DMS53 (cell line): ENCODE data around the gene BRINP1.
A peak's percentile ranks its signal among the peaks of the same experiment; 100 is the strongest.

Experiments
- DNase-seq: peaks from one replicate; lab custom pipeline; 2025; lab: John Stamatoyannopoulos, UW

BRINP1 gene

DNA sequence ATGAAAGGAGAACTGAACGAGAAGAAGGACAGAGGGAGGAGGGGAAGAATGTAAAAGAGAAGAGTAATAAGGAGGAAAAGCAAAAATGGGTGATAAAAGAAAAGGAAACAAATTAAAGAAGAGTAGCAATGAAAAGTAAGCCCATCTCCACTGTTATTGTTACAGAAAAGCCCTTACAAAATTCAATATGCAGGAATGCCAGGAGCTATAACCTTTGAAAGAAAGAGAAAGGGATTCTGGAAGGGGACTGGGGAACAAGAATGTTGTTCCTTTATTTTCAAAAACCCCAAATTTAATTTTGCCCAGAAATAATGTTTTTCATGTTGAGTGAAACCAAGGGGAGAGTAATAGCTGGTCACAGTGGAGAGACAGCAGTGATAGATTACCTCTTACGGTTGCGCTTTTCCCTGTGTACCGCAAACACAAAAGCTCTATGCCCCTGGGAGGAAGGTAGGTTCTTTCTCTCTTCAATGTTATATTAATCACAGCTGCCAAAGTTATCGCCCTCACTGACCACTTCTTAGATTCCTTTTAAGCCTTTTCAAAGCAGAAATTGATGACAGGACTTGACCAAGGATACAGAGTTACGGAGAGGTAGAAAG is 86.7 kb downstream of the BRINP1 start:
- DNase-seq: no peak

DNA sequence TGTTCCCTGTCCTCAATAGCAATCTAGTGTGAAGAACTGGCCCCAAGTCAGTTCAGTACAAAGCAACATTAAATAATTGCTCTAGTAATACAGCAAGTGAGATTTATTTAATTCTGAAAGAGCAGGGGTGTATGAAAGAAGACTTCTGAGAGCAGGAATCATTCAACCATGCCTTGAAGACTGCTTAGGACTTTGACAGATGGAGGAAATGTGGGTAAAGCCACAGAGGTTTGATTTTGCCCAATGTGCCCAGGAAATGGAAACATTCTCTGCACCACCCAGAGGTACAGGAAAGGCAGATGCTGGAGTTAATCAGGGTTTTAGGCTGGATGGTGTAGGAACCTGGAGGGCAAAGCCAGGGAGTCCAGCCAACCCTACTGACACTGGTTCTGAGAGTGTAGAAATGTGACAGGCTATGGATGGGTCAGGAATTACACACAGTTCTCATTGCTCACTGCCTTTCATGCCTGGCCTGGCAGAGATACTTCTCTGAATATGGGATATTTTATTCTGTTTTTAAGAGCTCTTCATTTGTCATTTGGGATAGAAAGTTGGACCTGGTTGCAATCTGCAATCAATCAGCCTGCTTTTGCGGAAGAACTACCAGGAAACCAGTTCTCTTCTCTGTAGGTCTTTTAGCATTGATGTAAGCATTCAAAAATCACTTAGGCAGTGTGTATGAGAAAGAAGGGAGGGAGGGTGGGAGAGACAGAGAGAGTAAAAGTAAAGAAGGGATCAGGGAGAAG is 88.3 kb downstream of the BRINP1 start:
- DNase-seq: no peak

DNA sequence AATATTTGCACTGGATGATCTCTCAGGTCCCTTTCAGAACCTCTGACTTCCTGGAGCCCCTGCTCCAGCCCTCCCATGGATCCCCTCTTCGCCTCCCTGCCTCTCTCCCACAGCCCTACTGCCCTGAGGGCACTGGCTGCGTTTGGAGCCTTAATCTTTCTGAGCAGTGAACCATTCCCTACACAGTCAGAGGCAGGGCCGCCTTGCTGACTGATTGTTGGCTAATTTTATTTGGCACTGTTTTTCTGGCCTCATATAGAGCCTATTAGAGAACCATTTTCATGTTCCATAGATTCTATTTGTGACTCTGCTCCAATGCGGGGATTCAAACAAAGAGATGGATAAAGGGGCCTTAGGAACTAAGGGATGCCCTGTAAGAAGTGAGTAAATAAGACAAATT is 91.1 kb downstream of the BRINP1 start:
- no peak for DNase-seq

DNA sequence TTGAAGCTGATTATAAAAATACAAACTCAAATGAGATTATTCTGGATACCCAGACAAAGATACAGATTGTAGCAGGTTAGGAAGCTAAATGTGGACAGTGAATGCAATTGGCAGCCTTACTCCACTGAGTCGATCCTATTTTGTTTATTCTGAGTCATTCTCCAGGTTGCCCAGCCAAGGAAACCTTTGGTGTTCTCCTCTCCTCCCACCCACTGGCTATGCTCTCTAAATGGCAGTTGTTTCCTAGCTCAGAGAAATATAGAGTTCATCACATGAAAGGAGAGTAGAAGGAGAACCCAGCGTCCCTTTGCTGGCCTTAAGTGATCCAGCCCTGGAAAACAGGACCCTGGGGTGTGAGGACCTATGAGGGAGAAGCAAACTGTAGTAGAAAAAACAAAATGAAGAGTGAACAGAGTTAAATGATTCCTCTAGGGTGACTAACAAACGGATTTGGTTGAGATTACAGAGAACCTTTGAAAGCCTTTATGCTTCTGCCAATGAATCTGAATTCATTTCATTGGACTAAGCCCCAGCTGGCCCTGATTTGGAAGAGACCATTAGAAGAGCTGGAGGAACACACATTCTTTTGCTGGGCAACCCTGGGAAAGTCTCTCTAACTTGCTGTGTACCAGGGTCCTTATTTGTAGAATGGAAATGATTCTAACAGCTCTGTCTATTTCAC is 95.1 kb downstream of the BRINP1 start:
- DNase-seq: peak; percentile 54

DNA sequence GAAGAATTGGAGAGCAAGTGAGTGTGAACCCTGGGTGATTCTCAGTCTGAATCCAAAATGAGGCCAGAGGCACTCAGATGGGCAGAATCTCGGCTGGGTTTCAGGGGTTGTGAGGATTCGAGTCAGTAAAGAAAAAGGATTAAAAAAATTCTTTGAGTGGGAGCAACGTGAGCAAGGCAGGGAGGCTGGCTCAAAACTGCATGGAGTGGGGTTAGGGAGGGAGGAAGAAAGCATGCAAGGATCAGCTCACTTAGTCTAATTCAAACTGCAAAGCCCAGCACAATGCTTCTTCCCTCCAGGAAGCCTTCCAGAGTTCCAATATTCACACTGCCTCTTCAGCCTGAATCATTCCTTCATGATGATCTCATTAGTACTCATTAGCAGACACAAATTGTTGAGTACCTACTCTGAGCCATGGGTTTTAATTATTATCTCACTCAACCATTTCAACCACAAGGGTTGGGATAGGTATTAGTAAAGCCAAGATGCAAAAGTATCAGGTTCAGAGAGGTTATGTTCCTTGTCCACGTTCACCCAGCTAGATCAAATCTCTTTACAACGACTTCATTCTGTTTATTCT is 95.8 kb downstream of the BRINP1 start:
- DNase-seq: no peak

DNA sequence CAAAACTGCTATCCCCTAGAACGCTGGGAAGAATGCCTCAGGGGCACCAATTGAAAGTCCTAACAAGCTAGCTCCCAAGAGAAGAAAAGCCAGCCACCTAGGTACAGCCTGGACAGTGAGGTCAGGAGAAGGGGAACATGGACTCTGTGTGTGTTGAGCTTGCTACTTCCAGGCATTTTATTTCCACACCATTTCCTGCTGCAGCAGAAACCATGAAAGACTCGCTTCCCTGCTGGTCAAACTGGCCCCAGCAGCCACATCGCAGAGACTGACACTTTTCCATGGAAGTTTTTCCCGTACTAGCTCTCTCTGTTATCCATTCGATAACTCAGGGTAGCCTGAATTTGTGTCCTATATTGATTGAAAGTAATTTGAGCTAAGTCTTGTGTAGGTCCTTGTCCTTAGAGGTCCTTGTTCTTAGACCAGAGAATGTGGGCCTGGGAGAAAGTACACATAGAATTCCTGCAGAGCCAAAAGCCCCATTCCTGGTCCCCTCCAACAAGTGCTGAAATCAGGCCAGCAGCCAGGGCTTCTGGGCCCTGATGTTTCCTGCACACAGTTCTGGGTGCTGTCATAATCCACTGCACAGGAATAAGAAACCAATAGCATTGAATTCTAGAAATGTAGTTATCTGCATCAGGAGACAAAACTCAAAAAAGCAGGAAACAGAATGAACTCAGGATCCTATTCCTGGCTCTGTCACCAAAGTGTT is 96.6 kb downstream of the BRINP1 start:
- no peak for DNase-seq

DNA sequence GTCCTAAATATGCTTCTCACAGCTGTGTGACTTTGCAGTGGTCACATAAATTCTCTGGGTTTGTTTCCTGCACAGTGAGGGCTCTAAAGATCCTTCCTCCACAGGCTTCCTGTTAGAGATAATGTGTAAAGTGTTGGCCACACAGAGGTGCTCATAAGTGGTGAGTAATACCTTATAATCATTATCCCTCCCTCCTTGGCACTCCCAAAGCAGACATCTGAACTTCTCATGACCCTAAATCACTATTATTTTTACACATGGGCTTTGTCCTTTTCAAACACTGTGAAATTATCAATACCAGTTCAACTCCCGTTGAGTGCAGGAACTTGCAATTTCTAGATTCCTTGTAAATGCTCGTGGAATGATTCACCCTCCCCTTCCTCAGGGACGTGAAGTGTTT is 100.2 kb downstream of the BRINP1 start:
- DNase-seq: peak; percentile 13

DNA sequence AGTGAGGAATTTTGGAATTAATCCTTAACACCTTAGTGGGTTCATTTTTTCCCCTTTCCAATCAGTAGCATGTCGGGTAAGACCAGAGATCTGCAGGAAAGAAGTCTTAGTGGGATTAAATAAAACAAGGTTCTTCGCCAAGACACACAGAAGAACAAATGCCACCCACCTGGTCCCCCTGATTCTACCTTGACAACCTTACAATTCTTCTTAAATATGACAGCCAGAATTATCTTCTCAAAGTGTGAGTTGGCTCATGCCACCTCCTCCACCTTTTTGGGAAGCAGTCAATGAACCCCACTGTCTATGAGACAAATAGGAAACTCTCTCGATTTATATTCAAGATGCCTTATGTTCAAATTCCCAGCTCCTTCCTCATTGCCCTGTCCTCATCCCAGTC is 105.1 kb downstream of the BRINP1 start:
- no peak for DNase-seq

DNA sequence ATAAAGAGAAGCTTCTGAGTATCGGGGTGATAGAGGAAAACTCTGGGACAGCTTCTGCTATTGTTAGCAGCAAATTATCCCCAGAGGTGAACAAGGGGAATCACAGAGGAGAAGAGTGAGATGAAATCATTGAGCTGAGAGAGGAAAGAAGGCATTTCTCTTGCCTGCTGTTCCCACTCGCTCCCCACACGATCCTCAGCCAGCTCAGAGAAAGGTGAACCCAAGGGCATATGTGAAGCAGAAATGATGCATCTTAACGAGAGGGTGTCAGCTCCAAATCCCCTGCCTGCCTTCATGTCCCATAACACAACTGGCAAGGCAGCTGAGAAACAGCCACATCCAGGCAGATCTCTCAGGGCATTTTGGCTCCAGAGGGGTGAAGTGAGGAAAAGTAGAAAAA is 111.6 kb downstream of the BRINP1 start:
- no peak for DNase-seq

DNA sequence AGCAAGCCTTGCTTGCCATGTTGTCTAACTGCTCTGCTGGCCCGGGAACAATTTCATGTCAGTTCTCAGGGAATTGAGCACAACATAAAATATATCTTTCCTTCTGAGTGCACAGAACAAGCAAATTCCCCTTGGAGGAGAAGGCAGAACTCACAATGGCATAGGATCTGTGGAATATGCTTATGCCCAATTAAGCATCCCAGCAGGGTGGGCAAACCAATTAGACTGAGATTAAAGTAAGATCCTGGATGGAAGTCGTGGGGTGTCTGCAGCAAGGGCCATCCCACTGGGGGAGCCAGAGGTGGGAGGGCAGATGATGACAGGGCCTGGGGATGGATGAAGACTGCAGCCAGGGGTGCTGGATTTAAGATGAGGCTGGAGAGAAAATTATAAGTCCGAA is 114.1 kb downstream of the BRINP1 start:
- DNase-seq: no peak

DNA sequence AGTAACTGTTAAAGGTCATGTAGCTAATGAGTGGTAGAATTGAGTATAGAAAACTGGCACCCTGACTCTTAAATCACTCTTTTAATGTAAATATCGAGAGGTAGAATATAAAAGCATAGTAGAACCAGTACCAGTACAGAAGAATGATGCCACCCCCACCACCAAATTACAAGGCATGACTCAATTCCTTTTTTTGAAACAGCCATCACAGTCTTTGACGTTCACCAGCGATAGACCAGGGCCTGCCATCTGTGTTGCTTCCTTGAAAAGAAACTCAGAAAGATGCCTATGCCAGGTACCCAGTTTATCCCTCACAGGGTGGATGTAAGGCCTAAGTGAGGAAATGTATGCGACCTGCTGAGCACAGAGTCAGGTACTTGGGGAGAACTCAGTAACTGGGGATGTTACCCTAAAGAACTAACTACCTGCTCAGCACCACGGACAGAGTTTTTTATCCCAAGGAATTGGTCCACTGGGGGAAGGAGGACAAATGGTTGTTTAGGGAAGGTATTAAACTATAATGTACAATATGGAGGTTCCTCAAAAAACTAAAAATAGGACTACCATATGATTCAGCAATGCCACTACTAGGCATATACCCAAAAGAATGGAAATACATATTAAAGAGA is 116.5 kb downstream of the BRINP1 start:
- no peak for DNase-seq

DNA sequence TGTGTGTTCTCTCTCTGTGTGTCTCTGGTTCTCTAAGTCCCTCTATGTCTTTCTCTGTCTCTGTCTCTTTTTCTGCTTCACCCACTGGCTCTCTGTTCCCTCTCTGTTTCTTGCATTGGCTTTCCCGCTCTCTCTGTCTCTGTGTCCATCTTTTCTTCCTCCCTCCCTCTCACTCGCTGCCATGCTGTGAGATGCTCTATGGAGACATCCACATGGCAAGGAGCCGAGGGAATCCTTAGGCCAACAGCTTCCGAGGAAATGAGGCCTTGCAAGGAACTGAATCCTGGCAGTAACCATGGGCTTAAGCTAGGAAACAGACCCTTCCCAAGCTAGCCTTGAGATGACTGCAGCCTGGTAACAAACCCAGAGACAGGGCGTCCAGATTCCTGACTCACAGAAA is 117.3 kb downstream of the BRINP1 start:
- no peak for DNase-seq

DNA sequence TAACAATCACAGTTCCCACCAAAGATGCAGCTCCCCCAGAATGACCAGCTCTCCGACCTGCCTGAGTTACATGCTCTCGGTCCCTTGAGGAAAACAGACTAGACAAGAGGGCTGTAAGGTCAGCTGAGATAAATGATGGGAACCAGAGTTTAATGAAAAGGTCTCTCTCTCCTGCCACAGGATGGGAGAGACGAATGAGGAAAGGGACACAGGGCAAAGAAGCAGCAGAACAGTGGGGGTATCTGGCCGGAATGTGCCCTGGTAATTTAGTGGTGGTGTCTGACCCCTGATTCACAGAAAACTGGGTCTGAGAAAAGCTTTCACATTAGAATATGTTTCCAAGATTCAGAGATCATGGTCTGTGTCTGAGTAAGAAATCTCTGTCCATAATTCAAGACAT is 118.5 kb downstream of the BRINP1 start:
- no peak for DNase-seq

DNA sequence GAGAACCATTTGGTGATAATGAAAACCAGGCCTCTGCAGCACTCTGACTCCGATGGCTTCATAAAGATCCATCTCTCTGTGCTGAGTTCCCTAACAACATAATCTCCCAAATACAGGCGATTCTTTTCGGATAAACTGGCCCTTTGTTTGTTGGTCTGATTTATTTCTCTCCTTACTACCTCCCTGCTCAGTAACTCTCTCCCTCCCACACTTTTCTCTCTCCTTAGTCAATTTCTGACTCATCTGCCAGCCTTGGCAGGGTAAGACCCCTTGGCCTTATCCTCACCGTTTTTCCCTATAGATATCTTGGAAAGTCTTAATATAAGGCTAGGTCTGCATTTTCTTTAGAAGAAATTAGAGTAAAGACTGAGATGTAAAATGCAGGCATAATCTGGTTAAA is 128.7 kb downstream of the BRINP1 start:
- no peak for DNase-seq

DNA sequence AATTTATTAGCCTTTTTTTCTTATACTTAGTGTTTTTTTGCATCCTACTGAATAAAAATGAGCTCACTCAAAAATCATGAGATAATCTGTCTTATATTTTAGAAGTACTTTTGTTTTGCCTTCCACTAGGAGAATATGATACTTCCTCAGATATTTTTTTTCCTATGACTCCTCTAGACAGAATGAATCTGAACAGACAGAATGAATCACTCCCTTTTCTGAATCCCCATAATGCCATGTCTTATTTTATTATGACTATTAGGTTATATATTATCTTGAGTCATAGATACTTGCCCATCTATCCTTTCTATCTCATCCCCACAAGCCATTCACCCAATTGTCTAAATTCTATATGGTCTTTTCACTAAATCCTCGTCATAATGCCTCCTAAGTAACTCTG is 134.6 kb downstream of the BRINP1 start:
- no peak for DNase-seq

DNA sequence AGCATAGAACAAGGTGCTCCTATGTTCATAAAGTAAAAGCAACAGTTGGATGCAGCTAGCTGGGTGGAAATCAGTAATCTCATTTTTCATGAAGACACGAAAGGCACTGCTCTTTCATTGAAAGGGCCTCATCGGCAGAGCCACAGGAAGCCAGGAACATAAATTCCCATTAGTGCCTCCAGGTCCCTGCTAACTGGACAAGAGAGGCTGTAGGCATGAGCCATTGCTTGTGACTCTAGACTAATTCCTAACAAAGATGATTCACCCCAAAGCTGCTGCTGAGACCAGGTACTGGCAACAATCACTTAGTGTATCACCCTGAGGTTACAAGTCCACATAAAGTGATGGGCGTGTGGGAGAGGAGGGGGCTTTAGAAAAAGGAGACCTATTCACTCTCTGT is 141.8 kb downstream of the BRINP1 start:
- DNase-seq: no peak

DNA sequence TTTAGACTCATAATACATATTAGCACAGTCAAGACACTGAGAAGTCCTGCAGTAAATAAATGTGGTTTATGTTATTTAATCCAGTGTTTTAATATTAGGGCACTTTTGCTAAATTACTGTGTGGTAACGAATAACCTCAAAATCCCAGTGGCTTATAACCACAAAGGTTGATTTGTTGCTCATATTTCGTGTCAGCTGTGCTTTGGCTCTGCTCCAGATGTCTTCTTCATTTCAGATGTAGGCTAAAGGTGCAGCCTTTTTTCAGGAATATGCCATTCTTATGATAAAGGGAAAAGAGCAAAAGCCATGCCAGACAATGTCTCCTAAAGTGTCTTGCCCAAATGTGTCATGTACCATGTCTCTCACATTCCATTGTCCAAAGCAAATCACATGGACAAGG is 144.8 kb downstream of the BRINP1 start:
- no peak for DNase-seq

DNA sequence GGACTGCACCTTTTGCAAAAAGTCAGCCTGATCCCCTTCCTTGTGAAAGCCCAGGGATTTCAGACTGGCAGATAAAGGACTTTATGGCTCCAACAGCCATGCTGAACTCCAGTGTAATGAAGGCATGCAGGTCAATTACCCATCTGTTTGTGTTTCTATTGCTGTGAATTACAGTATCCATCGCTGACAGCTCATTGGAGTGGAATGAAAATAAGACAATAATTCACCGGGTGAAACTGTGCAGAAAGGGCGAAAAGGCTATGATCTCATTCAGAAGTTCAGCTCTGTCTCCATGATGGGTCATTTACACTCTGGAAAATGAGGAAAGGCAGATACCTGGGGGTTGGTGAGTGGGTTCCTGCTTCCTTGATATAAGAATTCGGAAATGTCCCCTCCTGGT is 148.0 kb downstream of the BRINP1 start:
- no peak for DNase-seq

DNA sequence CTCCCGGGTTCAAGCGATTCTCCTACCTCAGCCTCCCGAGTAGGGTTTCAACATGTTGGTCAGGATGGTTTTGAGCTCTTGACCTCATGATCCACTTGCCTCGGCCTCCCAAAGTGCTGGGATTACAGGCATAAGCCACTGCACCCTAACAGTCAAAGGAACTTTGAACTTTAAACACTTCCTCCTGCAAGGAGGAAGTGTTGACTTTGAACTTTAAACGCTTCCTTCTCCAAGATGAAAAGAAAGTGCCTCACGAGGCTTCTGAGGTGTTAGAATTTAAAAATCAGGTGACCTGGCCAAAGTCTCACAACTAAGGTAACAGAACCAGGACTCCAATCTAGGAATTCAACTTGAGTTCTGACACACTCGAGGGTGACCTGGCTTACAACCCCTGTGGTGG is 150.9 kb downstream of the BRINP1 start:
- DNase-seq: no peak

DNA sequence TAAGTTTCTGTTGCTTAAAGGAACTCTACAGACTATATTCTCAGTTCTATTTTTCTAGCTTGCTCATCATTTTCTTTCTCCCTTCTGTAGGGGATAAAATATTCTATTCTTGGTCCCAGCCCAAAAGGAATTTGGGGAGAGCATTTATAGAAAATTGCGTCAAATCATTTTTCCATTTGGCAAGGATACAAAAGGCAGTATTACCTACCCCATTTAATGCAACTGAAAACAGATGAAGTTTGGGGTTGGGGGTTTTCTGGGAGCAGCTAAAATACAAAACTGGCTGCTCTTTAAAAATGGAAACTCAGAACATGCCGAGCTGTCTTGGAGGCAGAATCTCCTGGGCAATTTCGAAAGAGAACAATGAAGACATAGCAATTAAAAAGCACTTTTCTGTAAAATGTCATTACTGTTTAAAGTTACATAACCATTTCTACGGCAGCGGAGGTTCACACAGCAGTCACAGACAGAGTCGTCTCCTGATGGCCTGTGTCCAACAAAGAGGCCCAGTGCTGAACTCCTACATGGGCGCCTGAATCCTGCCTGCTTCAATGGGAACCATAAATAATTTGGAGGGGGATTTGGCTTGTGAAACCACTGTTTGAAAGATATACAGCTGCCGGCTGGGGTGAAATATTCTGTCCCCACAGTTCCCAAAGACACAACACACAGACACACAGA is 152.4 kb downstream of the BRINP1 start:
- DNase-seq: no peak

DNA sequence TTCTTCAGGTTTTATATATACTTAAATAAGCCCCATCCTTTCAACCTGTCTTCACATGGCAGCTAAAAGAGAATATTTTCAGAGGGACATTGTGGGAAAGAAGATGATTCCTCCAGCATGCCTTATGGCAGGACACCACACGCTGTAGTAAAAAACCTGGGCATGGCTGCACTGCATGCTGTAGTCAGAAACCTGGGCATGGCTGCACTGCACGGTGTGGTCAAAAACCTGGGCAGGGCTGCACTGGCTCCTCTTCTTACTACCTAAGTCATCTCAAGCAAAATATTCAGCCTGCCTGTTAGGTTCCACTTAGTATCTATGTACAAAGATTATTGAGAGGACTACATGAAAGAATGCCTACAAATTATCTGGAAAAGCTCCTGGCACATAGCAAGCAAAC is 153.6 kb downstream of the BRINP1 start:
- no peak for DNase-seq
